AG04449 (cell line): Measurements from ENCODE around the gene SLC22A1.
"Not testable (repeated sequence)": the region's sequence is repeated elsewhere in the genome, so short reads cannot be mapped to it uniquely, and the experiment has no call there.

ENCODE experiments used
- CTCF ChIA-PET: fragments of 350-600 bp; formaldehyde crosslinking; extraction: SDS; loops from one replicate; lab custom pipeline; 2021; ENCODE audit warnings: antibody characterized with exemption; lab: Yijun Ruan, JAX
- POLR2A ChIA-PET: fragments of 400-600, 350-600 bp; formaldehyde crosslinking; extraction: SDS; loops from one replicate; lab custom pipeline; 2020; ENCODE audit warnings: antibody characterized with exemption, inconsistent platforms; lab: Yijun Ruan, JAX
- DNase-seq: peaks from one replicate; pipeline ENCODE4 v3.0.0-alpha.2; 2010; ENCODE audit warnings: low read depth, low spot score
- H3K4me3 ChIP-seq: 2 replicates; pipeline ENCODE4 v1.5.1; 2011; ENCODE audit warnings: low read depth, mild to moderate bottlenecking, control low read depth, low read length
- TF ChIP-seq, protein P1 (sequence below): IDR thresholded peaks from one replicate; pipeline ENCODE4 v1.5.1; 2011; ENCODE audit warnings: mild to moderate bottlenecking, moderate library complexity, low read length, control low read depth, inconsistent platforms; ENCODE audit not compliant: insufficient read depth; ENCODE audit errors: missing control alignments

SLC22A1 gene

DNA sequence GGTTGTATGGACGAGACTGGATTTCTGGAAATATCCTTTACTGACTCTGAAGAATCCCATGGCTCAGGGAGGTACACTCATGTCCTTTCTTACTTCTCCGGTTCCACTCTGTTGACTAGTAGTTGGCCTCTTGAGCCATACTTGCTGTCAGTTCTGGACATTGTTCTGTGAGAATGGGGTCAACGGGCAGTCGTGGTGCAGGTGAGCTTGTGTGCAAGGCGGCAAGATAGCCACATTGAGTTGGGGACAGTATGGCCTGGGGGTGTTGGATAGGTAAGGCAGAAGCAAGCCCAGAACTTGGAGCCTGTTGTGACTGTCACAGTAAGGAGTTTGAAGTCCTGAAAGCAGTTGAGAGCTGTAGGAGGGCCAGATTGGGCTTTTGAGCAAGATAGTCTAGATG, 13.5 kb upstream of the SLC22A1 start:
- TF ChIP-seq, protein P1, sequence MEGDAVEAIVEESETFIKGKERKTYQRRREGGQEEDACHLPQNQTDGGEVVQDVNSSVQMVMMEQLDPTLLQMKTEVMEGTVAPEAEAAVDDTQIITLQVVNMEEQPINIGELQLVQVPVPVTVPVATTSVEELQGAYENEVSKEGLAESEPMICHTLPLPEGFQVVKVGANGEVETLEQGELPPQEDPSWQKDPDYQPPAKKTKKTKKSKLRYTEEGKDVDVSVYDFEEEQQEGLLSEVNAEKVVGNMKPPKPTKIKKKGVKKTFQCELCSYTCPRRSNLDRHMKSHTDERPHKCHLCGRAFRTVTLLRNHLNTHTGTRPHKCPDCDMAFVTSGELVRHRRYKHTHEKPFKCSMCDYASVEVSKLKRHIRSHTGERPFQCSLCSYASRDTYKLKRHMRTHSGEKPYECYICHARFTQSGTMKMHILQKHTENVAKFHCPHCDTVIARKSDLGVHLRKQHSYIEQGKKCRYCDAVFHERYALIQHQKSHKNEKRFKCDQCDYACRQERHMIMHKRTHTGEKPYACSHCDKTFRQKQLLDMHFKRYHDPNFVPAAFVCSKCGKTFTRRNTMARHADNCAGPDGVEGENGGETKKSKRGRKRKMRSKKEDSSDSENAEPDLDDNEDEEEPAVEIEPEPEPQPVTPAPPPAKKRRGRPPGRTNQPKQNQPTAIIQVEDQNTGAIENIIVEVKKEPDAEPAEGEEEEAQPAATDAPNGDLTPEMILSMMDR = no peak
- CTCF ChIA-PET = no interaction called here
- H3K4me3 ChIP-seq = no peak overlapping the region
- POLR2A ChIA-PET = no interaction called here
- DNase-seq = no peak

DNA sequence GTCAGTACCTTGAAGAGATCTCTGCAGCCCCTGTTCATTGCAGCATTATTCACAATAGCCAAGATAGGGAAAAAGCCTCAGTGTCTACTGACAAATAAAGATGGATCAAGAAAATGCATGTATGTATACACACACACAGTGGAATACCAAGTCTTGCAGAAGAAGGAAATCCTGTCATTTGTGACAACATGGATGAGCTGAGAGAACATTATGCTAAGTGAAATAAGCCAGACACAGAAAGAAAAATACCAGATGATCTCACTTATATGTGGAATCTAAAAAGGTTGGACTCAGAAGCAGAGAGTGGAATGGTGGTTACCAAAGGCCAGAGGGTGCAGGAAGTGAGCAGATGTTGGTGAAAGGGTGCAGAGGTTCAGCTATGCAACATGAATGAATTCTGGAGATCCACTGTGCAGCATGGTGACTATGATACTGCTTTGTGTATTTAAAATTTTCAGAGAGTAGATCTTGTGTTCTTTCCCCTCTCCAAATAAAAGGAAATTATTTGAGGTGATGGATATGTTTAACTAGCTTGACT, 11.0 kb upstream of the SLC22A1 start:
- CTCF ChIA-PET = interaction anchor here (0.6 to 1.8 kb wide), 3 partner anchors 9 to 28 kb away, joined by 3 to 5 read pairs (median 5); no protein-coding TSS in a partner anchor
- TF ChIP-seq, protein P1 = no peak
- DNase-seq = no peak
- H3K4me3 ChIP-seq = no peak overlapping the region
- POLR2A ChIA-PET = no interaction called here

DNA sequence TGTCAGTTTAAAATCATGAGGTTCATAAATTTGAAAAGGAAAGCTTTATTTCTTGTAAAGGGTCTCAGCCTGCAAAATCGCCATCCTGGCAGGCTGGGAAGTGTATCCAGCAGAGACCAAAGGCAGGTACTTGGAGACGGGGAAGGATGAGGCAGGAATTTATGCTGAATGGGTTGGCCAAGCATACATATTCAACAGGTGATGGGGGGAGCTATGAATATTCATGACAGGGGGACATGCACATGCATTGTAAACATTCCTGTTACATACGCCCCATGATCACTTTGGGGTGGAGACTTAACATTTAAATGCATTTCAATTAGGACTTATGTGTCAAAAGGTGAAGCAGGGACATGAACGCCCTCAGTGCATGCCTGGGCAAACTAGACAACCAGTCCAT, 9.8 kb upstream of the SLC22A1 start:
- TF ChIP-seq, protein P1 = no peak
- CTCF ChIA-PET = interaction anchor here (1.3 to 1.5 kb wide), 2 partner anchors 10 to 23 kb away, joined by 3 read pairs; no protein-coding TSS in a partner anchor
- no peak for DNase-seq
- no peak overlapping the region for H3K4me3 ChIP-seq
- POLR2A ChIA-PET = no interaction called here

DNA sequence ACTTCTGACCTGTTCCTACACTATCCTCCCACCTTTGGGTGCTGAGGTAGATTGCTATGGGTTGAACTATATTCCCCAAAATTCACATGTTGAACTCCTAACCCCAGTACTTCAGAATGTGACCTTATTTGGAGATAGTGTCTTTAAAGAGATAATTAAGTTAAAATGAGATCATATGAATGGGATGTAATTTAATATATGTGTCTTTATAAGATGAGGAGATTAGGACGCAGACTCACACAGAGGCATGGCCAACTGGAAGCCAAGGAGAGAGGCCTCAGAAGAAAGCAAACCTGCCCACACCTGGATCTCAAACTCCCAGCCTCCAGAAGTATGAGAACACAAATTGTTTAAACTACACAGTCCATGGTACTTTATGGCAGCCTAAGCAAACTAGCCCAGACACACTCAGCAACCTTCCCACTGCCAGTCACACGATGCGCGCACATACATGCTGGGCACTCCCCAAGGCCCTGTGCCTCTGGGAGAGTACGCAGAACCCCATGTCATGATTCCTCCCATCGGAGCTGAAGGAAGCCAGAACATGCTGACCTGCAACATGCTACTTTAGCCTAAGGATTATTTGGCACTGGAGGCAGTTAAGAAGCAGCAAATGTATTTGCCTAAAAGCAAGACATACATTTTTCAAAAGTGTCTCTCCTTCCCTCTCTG, 8.9 kb upstream of the SLC22A1 start:
- ChIA-PET POLR2A (no interaction called here), CTCF (interaction anchor here (1.5 kb wide), 1 partner anchor 24 kb away, joined by 3 read pairs; no protein-coding TSS in a partner anchor)
- H3K4me3 ChIP-seq = no peak overlapping the region
- TF ChIP-seq, protein P1 = no peak
- no peak for DNase-seq

DNA sequence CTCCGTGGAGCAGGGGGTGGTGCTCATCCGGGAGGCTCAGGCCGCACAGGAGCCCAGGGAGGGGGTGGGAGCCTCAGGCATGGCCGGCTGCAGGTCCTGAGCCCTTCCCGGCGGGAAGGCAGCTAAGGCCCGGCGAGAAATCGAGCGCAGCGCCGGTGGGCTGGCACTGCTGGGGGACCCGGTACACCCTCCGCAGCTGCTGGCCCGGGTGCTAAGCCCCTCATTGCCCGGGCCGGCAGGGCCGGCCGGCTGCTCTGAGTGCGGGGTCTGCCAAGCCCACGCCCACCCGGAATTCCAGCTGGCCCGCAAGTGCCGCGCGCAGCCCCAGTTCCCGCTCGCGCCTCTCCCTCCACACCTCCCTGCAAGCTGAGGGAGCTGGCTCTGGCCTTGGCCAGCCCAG, 7.1 kb upstream of the SLC22A1 start:
- CTCF ChIA-PET, H3K4me3 ChIP-seq, DNase-seq, POLR2A ChIA-PET: not testable (repeated sequence)

DNA sequence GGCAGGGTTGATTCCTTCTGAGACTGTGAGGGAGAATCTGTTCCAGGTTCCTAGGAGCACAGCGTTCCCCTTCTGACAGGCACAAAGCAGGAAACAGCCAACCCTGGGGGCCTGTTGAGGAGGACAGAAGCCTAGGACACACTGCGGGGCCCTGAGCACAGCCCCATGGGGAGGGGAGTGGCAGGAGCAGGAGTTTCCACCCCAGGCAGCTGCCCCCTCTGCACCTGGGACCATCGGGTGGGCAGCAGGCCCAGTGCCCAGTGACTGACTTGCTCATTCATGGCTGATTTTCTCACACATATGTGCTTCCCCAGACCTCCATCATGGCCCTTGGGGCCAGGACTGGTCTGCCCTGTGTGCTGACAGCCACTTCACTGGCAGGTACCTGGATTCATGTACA, 6.2 kb upstream of the SLC22A1 start:
- ChIA-PET POLR2A (no interaction called here), CTCF (no interaction called here)
- H3K4me3 ChIP-seq = no peak overlapping the region
- TF ChIP-seq, protein P1 = no peak
- no peak for DNase-seq

DNA sequence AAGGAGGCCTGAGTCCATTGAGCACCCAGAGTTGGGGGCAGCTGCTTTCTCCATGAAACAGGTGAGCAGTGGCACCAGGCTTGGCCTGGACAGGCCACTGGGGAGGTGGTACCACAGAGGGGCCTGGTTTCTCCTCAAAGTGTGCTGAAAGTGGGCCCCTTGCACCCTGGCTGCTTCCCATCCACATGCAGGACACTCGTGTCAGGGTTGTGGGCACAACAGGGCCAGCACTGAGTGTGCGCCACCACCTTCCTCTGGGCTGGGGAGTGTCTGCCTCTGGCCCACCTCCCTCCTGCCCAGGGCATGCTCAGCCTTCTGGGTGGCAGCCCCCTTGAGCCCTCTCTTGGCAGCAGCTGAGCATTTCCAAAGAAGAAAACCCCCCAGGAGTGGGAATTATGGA, 5.2 kb upstream of the SLC22A1 start:
- DNase-seq = no peak
- ChIA-PET CTCF (no interaction called here), POLR2A (no interaction called here)
- TF ChIP-seq, protein P1 = no peak
- H3K4me3 ChIP-seq = no peak overlapping the region
